ENCODE results near the gene SAMD4B. TPM values are rescaled to one million over a fixed set of nuclear protein-coding genes. Genes with fewer than 3 reads are reported as not detected.

The SAMD4B gene
- total RNA-seq, 1 donor from 2014 or later, result 82.9 TPM

GRCh38 chr19:39381910-39382611, 39.8 kb downstream of the SAMD4B start:
- no peak for TF ChIP-seq CTCF (IDR thresholded peaks at IDR 0.05)
- no peak for DNase-seq (ENCODE audit: low spot score)
- no peak overlapping the region for H3K4me3 Mint-ChIP-seq (ENCODE audit: unreplicated experiment)
- no peaks in the 10 kb centered on the region for H3K27me3 Mint-ChIP-seq (ENCODE audit: low read depth)
- no peaks in the 10 kb centered on the region for H3K9me3 Mint-ChIP-seq (ENCODE audit: low read depth)
- no peaks in the 10 kb centered on the region for H3K4me1 Mint-ChIP-seq (ENCODE audit: low read depth)
- peaks cover 50% of the 10 kb centered on the region for H3K36me3 Mint-ChIP-seq (ENCODE audit: low read depth)
- H3K27ac Mint-ChIP-seq (ENCODE audit: unreplicated experiment), result no peak overlapping the region

- DNase-seq (ENCODE audit: low spot score), result no peak
- H3K27me3 Mint-ChIP-seq (ENCODE audit: low read depth), result no peaks in the 10 kb centered on the region
- H3K4me3 Mint-ChIP-seq (ENCODE audit: unreplicated experiment), result no peak overlapping the region
- TF ChIP-seq CTCF (IDR thresholded peaks at IDR 0.05), result no peak
- peaks cover 45% of the 10 kb centered on the region for H3K36me3 Mint-ChIP-seq (ENCODE audit: low read depth)
- H3K27ac Mint-ChIP-seq (ENCODE audit: unreplicated experiment), result peak overlapping the region; percentile 57
- H3K4me1 Mint-ChIP-seq (ENCODE audit: low read depth), result no peaks in the 10 kb centered on the region
- H3K9me3 Mint-ChIP-seq (ENCODE audit: low read depth), result no peaks in the 10 kb centered on the region
Measured at GRCh38 chr19:39382991-39383828, 41.0 kb downstream of the SAMD4B start.

GRCh38 chr19:39384839-39385568, 42.8 kb downstream of the SAMD4B start:
- H3K36me3 Mint-ChIP-seq (ENCODE audit: low read depth), result peaks cover 43% of the 10 kb centered on the region
- no peak for DNase-seq (ENCODE audit: low spot score)
- peaks cover 9% of the 10 kb centered on the region for H3K4me1 Mint-ChIP-seq (ENCODE audit: low read depth)
- peak overlapping the region; percentile 8 for H3K27ac Mint-ChIP-seq (ENCODE audit: unreplicated experiment)
- H3K27me3 Mint-ChIP-seq (ENCODE audit: low read depth), result no peaks in the 10 kb centered on the region
- no peaks in the 10 kb centered on the region for H3K9me3 Mint-ChIP-seq (ENCODE audit: low read depth)
- H3K4me3 Mint-ChIP-seq (ENCODE audit: unreplicated experiment), result no peak overlapping the region
- TF ChIP-seq CTCF (IDR thresholded peaks at IDR 0.05), result no peak

- Mint-ChIP-seq H3K36me3 (ENCODE audit: low read depth) (peaks cover 39% of the 10 kb centered on the region), H3K27me3 (ENCODE audit: low read depth) (no peaks in the 10 kb centered on the region), H3K27ac (ENCODE audit: unreplicated experiment) (peak overlapping the region; percentile 70)
Measured at GRCh38 chr19:39385629-39386411, 43.6 kb downstream of the SAMD4B start.

More at GRCh38 chr19:39385629-39386411, 43.6 kb downstream of the SAMD4B start:
- DNase-seq (ENCODE audit: low spot score), result no peak
- H3K9me3 Mint-ChIP-seq (ENCODE audit: low read depth), result no peaks in the 10 kb centered on the region
- H3K4me3 Mint-ChIP-seq (ENCODE audit: unreplicated experiment), result no peak overlapping the region
- no peak for TF ChIP-seq CTCF (IDR thresholded peaks at IDR 0.05)
- H3K4me1 Mint-ChIP-seq (ENCODE audit: low read depth), result peaks cover 14% of the 10 kb centered on the region
